H9 (cell line): ENCODE data around the gene KIF26B. TPM values are rescaled to one million over a fixed set of nuclear protein-coding genes. Genes with fewer than 3 reads are reported as not detected.

Experiments
- DNase-seq: peaks from one replicate; pipeline ENCODE4 v3.0.0-alpha.2; 2017
- H2AFZ ChIP-seq: one replicate; pipeline ENCODE4 v1.6.1; 2013; ENCODE audit warnings: mild to moderate bottlenecking, low read length, control low read depth, moderate library complexity
- H2AK5ac ChIP-seq: 2 replicates; pipeline ENCODE4 v1.6.1; 2013; ENCODE audit warnings: low read length, control low read depth, mixed read lengths; ENCODE audit not compliant: insufficient read length
- H2BK120ac ChIP-seq: one replicate; pipeline ENCODE4 v1.6.1; 2013; ENCODE audit warnings: low read depth, mild to moderate bottlenecking, low read length, control low read depth, inconsistent platforms; ENCODE audit not compliant: poor library complexity, severe bottlenecking
- H2BK12ac ChIP-seq: 2 replicates; pipeline ENCODE4 v1.6.1; 2013; ENCODE audit warnings: low read length, control low read depth, mixed read lengths, low read depth; ENCODE audit not compliant: insufficient read length
- H2BK15ac ChIP-seq: 2 replicates; pipeline ENCODE4 v1.6.1; 2013; ENCODE audit warnings: low read depth, low read length, control low read depth
- H2BK20ac ChIP-seq: one replicate; pipeline ENCODE4 v1.6.1; 2013; ENCODE audit warnings: low read depth, mild to moderate bottlenecking, low read length, control low read depth, inconsistent platforms; ENCODE audit not compliant: poor library complexity, severe bottlenecking
- H2BK5ac ChIP-seq: 2 replicates; pipeline ENCODE4 v1.6.1; 2013; ENCODE audit warnings: low read length, control low read depth, mixed read lengths; ENCODE audit not compliant: insufficient read length
- H3K14ac ChIP-seq: 2 replicates; pipeline ENCODE4 v1.6.1; 2013; ENCODE audit warnings: low read length, control low read depth; ENCODE audit not compliant: insufficient read depth
- H3K18ac ChIP-seq: 2 replicates; pipeline ENCODE4 v1.6.1; 2013; ENCODE audit warnings: low read depth, mild to moderate bottlenecking, mixed read lengths, low read length, control low read depth; ENCODE audit not compliant: insufficient read length
- H3K23ac ChIP-seq: 2 replicates; pipeline ENCODE4 v1.6.1; 2013; ENCODE audit warnings: low read length, control low read depth, mixed read lengths, low read depth; ENCODE audit not compliant: insufficient read length
- H3K23me2 ChIP-seq: 2 replicates; pipeline ENCODE4 v1.6.1; 2013; ENCODE audit warnings: low read depth, mild to moderate bottlenecking, mixed read lengths, low read length, control low read depth; ENCODE audit not compliant: insufficient read length, poor library complexity, severe bottlenecking
- H3K27ac ChIP-seq: 2 replicates; pipeline ENCODE4 v1.5.1; 2013; ENCODE audit warnings: low read length, control low read depth, mixed read lengths, low read depth; ENCODE audit not compliant: insufficient read length
- H3K27me3 ChIP-seq: 2 replicates; pipeline ENCODE4 v1.6.1; 2013; ENCODE audit warnings: low read length, control low read depth, inconsistent platforms; ENCODE audit not compliant: insufficient read depth
- H3K4ac ChIP-seq: 2 replicates; pipeline ENCODE4 v1.6.1; 2013; ENCODE audit warnings: low read depth, mild to moderate bottlenecking, control low read depth, inconsistent platforms, low read length, moderate library complexity
- H3K4me1 ChIP-seq: 2 replicates; pipeline ENCODE4 v1.6.1; 2013; ENCODE audit warnings: low read length, control low read depth, inconsistent platforms; ENCODE audit not compliant: insufficient read depth
- H3K4me2 ChIP-seq: 2 replicates; pipeline ENCODE4 v1.6.1; 2013; ENCODE audit warnings: low read length, control low read depth, mixed read lengths; ENCODE audit not compliant: insufficient read length, insufficient read depth
- H3K56ac ChIP-seq: 2 replicates; pipeline ENCODE4 v1.6.1; 2013; ENCODE audit warnings: low read depth, mild to moderate bottlenecking, mixed read lengths, low read length, control low read depth; ENCODE audit not compliant: insufficient read length
- H3K79me1 ChIP-seq: 2 replicates; pipeline ENCODE4 v1.6.1; 2013; ENCODE audit warnings: low read depth, mild to moderate bottlenecking, moderate library complexity, low read length, control low read depth, inconsistent platforms; ENCODE audit not compliant: insufficient read depth, poor library complexity, severe bottlenecking
- H3K79me2 ChIP-seq: 2 replicates; pipeline ENCODE4 v1.6.1; 2013; ENCODE audit warnings: low read length, control low read depth, inconsistent platforms; ENCODE audit not compliant: insufficient read depth
- H3K9ac ChIP-seq: 2 replicates; pipeline ENCODE4 v1.6.1; 2013; ENCODE audit warnings: low read length, control low read depth, mixed read lengths; ENCODE audit not compliant: insufficient read length; ENCODE audit errors: extremely low read depth
- H3K9me3 ChIP-seq: one replicate; pipeline ENCODE4 v1.6.1; 2013; ENCODE audit warnings: low read depth, low read length, inconsistent platforms; ENCODE audit not compliant: control insufficient read depth
- H3T11ph ChIP-seq: one replicate; pipeline ENCODE4 v1.6.1; 2013; ENCODE audit warnings: mild to moderate bottlenecking, low read length, control low read depth, inconsistent platforms
- H4K20me1 ChIP-seq: one replicate; pipeline ENCODE4 v1.6.1; 2013; ENCODE audit not compliant: control insufficient read depth, insufficient read length, insufficient read depth
- H4K5ac ChIP-seq: 2 replicates; pipeline ENCODE4 v1.6.1; 2013; ENCODE audit warnings: low read depth, mild to moderate bottlenecking, mixed read lengths, low read length, control low read depth; ENCODE audit not compliant: insufficient read length
- H4K8ac ChIP-seq: replicated peaks from 2 replicates; pipeline ENCODE4 v1.6.1; 2013; ENCODE audit warnings: low read length, control low read depth, mixed read lengths, low read depth; ENCODE audit not compliant: insufficient read length
- H4K91ac ChIP-seq: 2 replicates; pipeline ENCODE4 v1.6.1; 2013; ENCODE audit warnings: low read depth, mild to moderate bottlenecking, moderate library complexity, mixed read lengths, low read length, control low read depth; ENCODE audit not compliant: insufficient read length
- H3K27ac Mint-ChIP-seq, 3 experiments: 2 replicates in 2 of 3; 3 replicates in 1 of 3; pipeline ENCODE4 v1.8.0; 2020 to 2021; ENCODE audit warnings: mixed read lengths in 3 of 3, mild to moderate bottlenecking in 1 of 3, moderate library complexity in 1 of 3
- H3K27me3 Mint-ChIP-seq: 2 replicates; pipeline ENCODE4 v1.8.0; 2021; ENCODE audit warnings: low read depth, mild to moderate bottlenecking, moderate library complexity, mixed read lengths
- H3K36me3 Mint-ChIP-seq, 3 experiments: 2 replicates in 2 of 3; 3 replicates in 1 of 3; pipeline ENCODE4 v1.8.0; 2020 to 2021; ENCODE audit warnings: low read depth in 3 of 3, mixed read lengths in 3 of 3; ENCODE audit not compliant: insufficient read depth in 1 of 3
- H3K4me1 Mint-ChIP-seq, 2 experiments: 2 replicates each; pipeline ENCODE4 v1.8.0; 2020; ENCODE audit warnings: mixed read lengths in 2 of 2
- H3K4me3 Mint-ChIP-seq, 2 experiments: 2 replicates in 1 of 2; 3 replicates in 1 of 2; pipeline ENCODE4 v1.8.0; 2020 to 2021; ENCODE audit warnings: mild to moderate bottlenecking in 2 of 2, mixed read lengths in 2 of 2, moderate library complexity in 1 of 2
- H3K9me3 Mint-ChIP-seq, 2 experiments: 2 replicates in 1 of 2; 3 replicates in 1 of 2; pipeline ENCODE4 v1.8.0; 2020; ENCODE audit warnings: mild to moderate bottlenecking in 2 of 2, mixed read lengths in 2 of 2, moderate library complexity in 1 of 2
- CTCF ChIP-seq: fragments of 200-600 bp; sonication (generic); conservative IDR thresholded peaks from 3 replicates; pipeline ENCODE4 v1.8.0; 2021; ENCODE audit warnings: antibody characterized with exemption, mild to moderate bottlenecking
- WGBS: extraction: QIAGEN DNeasy Blood & Tissue Kit; methylation state at CpG from one replicate; pipeline ENCODE4 v1.1.7; 2013; ENCODE audit warnings: missing lambda C conversion rate, low lambda C conversion rate, mixed read lengths; ENCODE audit not compliant: insufficient read length; ENCODE audit errors: extremely low coverage; 5-methylcytosine and 5-hydroxymethylcytosine counted together
- total RNA-seq: library from RNA; stranded (reverse); gene quantifications from 2 replicates; pipeline ENCODE4 v1.2.1, GENCODE V29; 2021

The KIF26B gene
- total RNA-seq, 1 experiment from 2014 or later, result 0.13 TPM

GRCh38 chr1:245651093-245651492 is 496.3 kb downstream of the KIF26B start:
- H3K23me2 ChIP-seq, result no peaks in the 10 kb centered on the region
- H4K91ac ChIP-seq, result no peak overlapping the region
- no peak for DNase-seq
- no peaks in the 10 kb centered on the region for H3K27me3 ChIP-seq
- no peak overlapping the region for H3K4me3 Mint-ChIP-seq
- H2AK5ac ChIP-seq, result no peak overlapping the region
- no peak overlapping the region for H3K56ac ChIP-seq
- no peak overlapping the region for H3K18ac ChIP-seq
- H2BK15ac ChIP-seq, result no peak overlapping the region
- no peak overlapping the region for H4K8ac ChIP-seq
- H3K36me3 Mint-ChIP-seq, result peaks cover 3 to 7% (median 5%) of the 10 kb centered on the region in 3 experiments; a peak in 5 of 7 replicates
- H3K4me1 ChIP-seq, result peaks cover 1% of the 10 kb centered on the region; the same call in 1 of the 2 replicates
- H3K4me2 ChIP-seq, result no peak overlapping the region
- no peak overlapping the region for H2BK20ac ChIP-seq
- no peak overlapping the region for H2BK5ac ChIP-seq
- no peak overlapping the region for H4K5ac ChIP-seq
- H3K79me1 ChIP-seq, result no peaks in the 10 kb centered on the region
- H3K79me2 ChIP-seq, result no peaks in the 10 kb centered on the region
- H3K27ac Mint-ChIP-seq, result no peak overlapping the region; a peak in 1 of 7 replicates
- H3K4ac ChIP-seq, result no peak overlapping the region
- H3K9me3 ChIP-seq, result no peaks in the 10 kb centered on the region
- no peak overlapping the region for H2BK12ac ChIP-seq
- no peak overlapping the region for H2AFZ ChIP-seq
- no peak overlapping the region for H3K14ac ChIP-seq
- peaks cover 19 to 28% of the 10 kb centered on the region in 2 experiments for H3K4me1 Mint-ChIP-seq
- no peak for TF ChIP-seq CTCF
- WGBS, result no CpG with 5 or more reads among the region's 3 CpGs
- no peak overlapping the region for H3K9ac ChIP-seq
- no peaks in the 10 kb centered on the region for H4K20me1 ChIP-seq
- no peak overlapping the region for H2BK120ac ChIP-seq
- H3K27ac ChIP-seq, result no peak overlapping the region
- H3K9me3 Mint-ChIP-seq, result peaks cover 6 to 15% of the 10 kb centered on the region in 2 experiments
- H3K23ac ChIP-seq, result no peak overlapping the region
- no peak overlapping the region for H3T11ph ChIP-seq
- H3K27me3 Mint-ChIP-seq, result peaks cover 34% of the 10 kb centered on the region
